ENCODE data around the gene SMDT1.
"Not testable (repeated sequence)": the region's sequence is repeated elsewhere in the genome, so short reads cannot be mapped to it uniquely, and the experiment has no call there.

Gene SMDT1

GRCh38 chr22:42071508-42071907 lies 8.0 kb upstream of the SMDT1 start:
- not testable (repeated sequence) for DNase-seq

- no peak for DNase-seq
Observed at GRCh38 chr22:42072606-42073330, 6.7 kb upstream of the SMDT1 start.

- DNase-seq: no peak
Observed at GRCh38 chr22:42073621-42074041, 5.9 kb upstream of the SMDT1 start.

GRCh38 chr22:42074132-42074811 lies 5.2 kb upstream of the SMDT1 start, which contains the start of gene PHETA2:
PHETA2 (plus strand) TSS chr22:42074248; CDS start chr22:42077294, 3,046 bp downstream.
- DNase-seq: peak; percentile 64

GRCh38 chr22:42074846-42075676 lies 4.4 kb upstream of the SMDT1 start:
- no peak for DNase-seq

GRCh38 chr22:42076764-42077485 lies 2.6 kb upstream of the SMDT1 start:
- DNase-seq: no peak

- no peak for DNase-seq
Observed at GRCh38 chr22:42077486-42078125, 1.9 kb upstream of the SMDT1 start.

GRCh38 chr22:42078469-42079318 lies 806 bp upstream of the SMDT1 start:
- DNase-seq: no peak

- peak; percentile 36 for DNase-seq
Observed at GRCh38 chr22:42080287-42080686, 787 bp downstream of the SMDT1 start.

GRCh38 chr22:42083119-42083518 lies 3.6 kb downstream of the SMDT1 start:
- no peak for DNase-seq

GRCh38 chr22:42084874-42085273 lies 5.4 kb downstream of the SMDT1 start:
- no peak for DNase-seq

GRCh38 chr22:42086051-42086450 lies 6.6 kb downstream of the SMDT1 start:
- DNase-seq: no peak

GRCh38 chr22:42090596-42091454 lies 11.3 kb downstream of the SMDT1 start, which contains the start of gene NDUFA6:
NDUFA6 (minus strand) TSS chr22:42090772; CDS start chr22:42090744, 28 bp downstream.
- DNase-seq: peak; percentile 100

- peak; percentile 20 for DNase-seq
Observed at GRCh38 chr22:42091455-42091782, 11.9 kb downstream of the SMDT1 start.

GRCh38 chr22:42101199-42101598 lies 21.7 kb downstream of the SMDT1 start:
- no peak for DNase-seq

GRCh38 chr22:42104332-42104860 lies 24.9 kb downstream of the SMDT1 start:
- DNase-seq: not testable (repeated sequence)

GRCh38 chr22:42108848-42109247 lies 29.3 kb downstream of the SMDT1 start:
- no peak for DNase-seq

- no peak for DNase-seq
Observed at GRCh38 chr22:42111798-42112197, 32.3 kb downstream of the SMDT1 start.

- not testable (repeated sequence) for DNase-seq
Observed at GRCh38 chr22:42112793-42113192, 33.3 kb downstream of the SMDT1 start.

GRCh38 chr22:42114721-42115120 lies 35.2 kb downstream of the SMDT1 start:
- DNase-seq: no peak
